GM12878 (cell line): ENCODE data around the gene IFNA17. TPM values are rescaled to one million over a fixed set of nuclear protein-coding genes. Genes with fewer than 3 reads are reported as not detected.
"Not testable (repeated sequence)": the region's sequence is repeated elsewhere in the genome, so short reads cannot be mapped to it uniquely, and the experiment has no call there.

Experiments used
- ATAC-seq: fragments of 200-7000 bp; cut with Tn5 transposase; 3 replicates; pipeline ENCODE4 v1.9.1; 2020; ENCODE audit warnings: mild to moderate bottlenecking, moderate library complexity
- BruUV-seq: library from RNA; stranded (reverse); fragments of 400-500 nt; replicated peaks from 2 replicates; lab custom pipeline; 2021; lab: Mats Ljungman, UMichigan
- CTCF ChIA-PET: fragments of 300-600 bp; sonication (Branson Sonifier 250); formaldehyde crosslinking; extraction: SDS; loops from one replicate; lab custom pipeline; 2021; ENCODE audit warnings: inconsistent platforms; lab: Yijun Ruan, JAX
- POLR2A ChIA-PET: fragments of 350-600 bp; formaldehyde crosslinking; extraction: SDS; loops from one replicate; lab custom pipeline; 2021; ENCODE audit warnings: inconsistent platforms; lab: Charles Lee
- RAD21 ChIA-PET: fragments of 300-600 bp; sonication (Branson Sonifier 250); formaldehyde crosslinking; loops from one replicate; lab custom pipeline; 2023; ENCODE audit warnings: antibody characterized with exemption; ENCODE audit not compliant: unreplicated experiment; lab: Charles Lee
- SMC1A ChIA-PET: fragments of 300-600 bp; sonication (Branson Sonifier 250); formaldehyde crosslinking; loops from one replicate; lab custom pipeline; 2023; ENCODE audit not compliant: unreplicated experiment, uncharacterized antibody; lab: Charles Lee
- DNase-seq: peaks from one replicate; pipeline ENCODE4 v3.0.0-alpha.2; 2011; ENCODE audit warnings: low read depth, low spot score
- FAIRE-seq: peaks from 3 replicates; lab custom pipeline; 2011; peaks lifted over from hg19 to GRCh38; lab: Jason Lieb, UNC
- H2AFZ ChIP-seq: 2 replicates; pipeline ENCODE4 v1.6.0; 2011; ENCODE audit warnings: low read depth, low read length, control low read depth; ENCODE audit not compliant: control insufficient read depth
- H3K27ac ChIP-seq: 2 replicates; pipeline ENCODE4 v1.5.1; 2011; ENCODE audit warnings: control low read depth; ENCODE audit not compliant: control insufficient read depth, insufficient read depth
- H3K27me3 ChIP-seq, 2 experiments: replicated peaks in 1 of 2; 2 replicates each; pipeline versions ENCODE4 v1.6.0 to v1.6.1; 2011; ENCODE audit warnings: low read length in 1 of 2; ENCODE audit not compliant: control insufficient read depth in 2 of 2, insufficient read depth in 2 of 2
- H3K36me3 ChIP-seq, 2 experiments: 2 replicates each; pipeline ENCODE4 v1.5.1; 2011; ENCODE audit warnings: low read length in 1 of 2; ENCODE audit not compliant: control insufficient read depth in 2 of 2, insufficient read depth in 2 of 2
- H3K4me1 ChIP-seq: 2 replicates; pipeline ENCODE4 v1.6.1; 2011; ENCODE audit warnings: mild to moderate bottlenecking, low read length, moderate library complexity, mixed read lengths; ENCODE audit not compliant: control insufficient read depth, insufficient read depth
- H3K4me2 ChIP-seq: 2 replicates; pipeline ENCODE4 v1.6.0; 2011; ENCODE audit warnings: control low read depth; ENCODE audit not compliant: control insufficient read depth, insufficient read depth
- H3K4me3 ChIP-seq: fragments of 200-600 bp; sonication (generic); 2 replicates; pipeline ENCODE4 v1.5.1; 2016
- H3K79me2 ChIP-seq: 2 replicates; pipeline ENCODE4 v1.6.0; 2011; ENCODE audit warnings: low read length; ENCODE audit not compliant: control insufficient read depth, insufficient read depth
- H3K9ac ChIP-seq: 2 replicates; pipeline ENCODE4 v1.8.0; 2011; ENCODE audit warnings: low read length, control low read depth, mixed read lengths; ENCODE audit not compliant: control insufficient read depth, insufficient read depth
- H3K9me3 ChIP-seq: replicated peaks from 3 replicates; pipeline ENCODE4 v1.5.1; 2011; ENCODE audit warnings: mild to moderate bottlenecking, low read length; ENCODE audit not compliant: control insufficient read depth, insufficient read depth
- H4K20me1 ChIP-seq: 2 replicates; pipeline ENCODE4 v1.6.0; 2011; ENCODE audit not compliant: control insufficient read depth, insufficient read depth
- BCL3 ChIP-seq: IDR thresholded peaks from 2 replicates; pipeline ENCODE4 v1.6.1; 2011; ENCODE audit warnings: borderline replicate concordance, low read depth, mild to moderate bottlenecking, moderate library complexity, low read length; ENCODE audit not compliant: insufficient read depth, poor library complexity, severe bottlenecking
- EZH2 ChIP-seq: IDR thresholded peaks from 2 replicates; pipeline ENCODE4 v1.6.1; 2012; ENCODE audit warnings: low read depth, mild to moderate bottlenecking, control low read depth, inconsistent platforms, low read length, borderline replicate concordance; ENCODE audit not compliant: control insufficient read depth
- NBN ChIP-seq: fragments of 450-650 bp; IDR thresholded peaks from 2 replicates; pipeline ENCODE4 v1.6.1; 2016
- RBBP5 ChIP-seq: fragments of 200-600 bp; sonication (generic); conservative IDR thresholded peaks from 2 replicates; pipeline ENCODE4 v1.6.1; 2016
- SIN3A ChIP-seq: IDR thresholded peaks from 2 replicates; pipeline ENCODE4 v1.6.1; 2012; ENCODE audit warnings: low read depth, low read length, improper control_type of control experiment
- WGBS: methylation state at CpG from one replicate; pipeline ENCODE4 v1.1.6; 2016; ENCODE audit warnings: low lambda C conversion rate; ENCODE audit not compliant: insufficient replicate concordance, insufficient coverage; ENCODE audit errors: missing lambda C conversion rate; 5-methylcytosine and 5-hydroxymethylcytosine counted together
- in situ Hi-C: fragments of 300-500 bp; cut with MboI; formaldehyde crosslinking; loops from 9 replicates; pipeline ENCODE4 v1.14.3; 2018; ENCODE audit warnings: mixed read lengths
- intact Hi-C: fragments of 100-400 bp; cut with micrococcal nuclease; formaldehyde crosslinking; loops from one replicate; pipeline ENCODE4 v1.14.2; 2022; ENCODE audit not compliant: unreplicated experiment
- polyA plus RNA-seq, 11 experiments: library from polyadenylated mRNA; depleted of rRNA in 4 of 11; unstranded in 6 of 11; stranded (reverse) in 5 of 11; fragments of >200 nt; fragmentation: Nextera tagmentation in 4 of 11; fragmentation: Illumina TruSeq in 1 of 11; extraction: Ambion mirVana in 4 of 11; extraction: Trizol in 1 of 11; gene quantifications; 1 replicate in 1 of 11; 2 replicates in 10 of 11; pipeline versions ENCODE4 v1.2.1 to v1.2.3, GENCODE V29; 2011 to 2016; ENCODE audit warnings: inconsistent platforms in 2 of 11, missing spikeins in 2 of 11, low read depth in 1 of 11
- total RNA-seq, 4 experiments: library from RNA; depleted of rRNA in 3 of 4; stranded (reverse); fragments of >200 nt in 3 of 4; fragmentation: Illumina TruSeq in 1 of 4; extraction: Trizol in 1 of 4; gene quantifications; 2 replicates each; pipeline versions ENCODE4 v1.2.1 to v1.2.3, GENCODE V29; 2013 to 2021
- TF ChIP-seq, protein P1 (sequence below): fragments of 450-650 bp; formaldehyde crosslinking; IDR thresholded peaks from 2 replicates; pipeline ENCODE4 v1.4.0; 2022; ENCODE audit warnings: mild to moderate bottlenecking, moderate library complexity
- TF ChIP-seq, protein P2 (sequence below): IDR thresholded peaks from 2 replicates; pipeline ENCODE4 v1.6.1; 2012; ENCODE audit warnings: low read depth, low read length, improper control_type of control experiment

The IFNA17 gene
- total and polyA plus RNA-seq, 10 of the 15 experiments (the other 5 are each of a cell fraction or from before 2014, with no cell fraction given), result not detected

GRCh38 chr9:21234153-21234687 lies 6.2 kb upstream of the IFNA17 start (continued):
- TF ChIP-seq BCL3 (no peak), SIN3A (no peak)

DNA sequence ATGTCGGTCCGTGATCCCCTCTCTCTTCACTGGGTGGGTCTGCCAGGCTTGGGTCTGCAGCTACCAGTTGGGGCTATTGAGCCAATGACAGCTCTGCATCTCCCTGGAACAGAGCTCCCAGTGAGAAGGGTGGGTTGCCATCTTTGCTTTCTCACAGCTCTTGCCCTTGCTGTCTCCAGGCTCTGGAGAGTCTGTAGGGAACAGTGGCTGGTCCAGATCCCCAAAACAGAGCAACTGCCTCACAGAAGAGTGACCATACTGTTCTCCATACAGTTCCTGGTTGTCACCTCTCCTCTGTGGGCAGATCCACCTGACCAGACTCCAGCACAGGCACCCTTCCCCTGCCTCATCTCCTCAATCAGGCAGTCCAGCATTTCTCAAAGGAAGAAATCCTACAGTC lies 5.2 kb upstream of the IFNA17 start:
- Histone ChIP-seq H3K9me3 (no peaks in the 10 kb centered on the region), H3K27ac (no peak overlapping the region), H2AFZ (no peak overlapping the region), H3K79me2 (no peaks in the 10 kb centered on the region), H3K4me3 (no peak overlapping the region), H3K4me1 (no peaks in the 10 kb centered on the region), H3K9ac (no peak overlapping the region), H3K36me3 (no peaks in the 10 kb centered on the region), H3K4me2 (no peak overlapping the region), H3K27me3 (no peaks in the 10 kb centered on the region), H4K20me1 (no peaks in the 10 kb centered on the region)
- WGBS, result 57% methylated on average over 2 of the region's 2 CpGs
- POLR2A ChIA-PET, result no interaction called here
- TF ChIP-seq NBN, result no peak
- TF ChIP-seq, protein P1, sequence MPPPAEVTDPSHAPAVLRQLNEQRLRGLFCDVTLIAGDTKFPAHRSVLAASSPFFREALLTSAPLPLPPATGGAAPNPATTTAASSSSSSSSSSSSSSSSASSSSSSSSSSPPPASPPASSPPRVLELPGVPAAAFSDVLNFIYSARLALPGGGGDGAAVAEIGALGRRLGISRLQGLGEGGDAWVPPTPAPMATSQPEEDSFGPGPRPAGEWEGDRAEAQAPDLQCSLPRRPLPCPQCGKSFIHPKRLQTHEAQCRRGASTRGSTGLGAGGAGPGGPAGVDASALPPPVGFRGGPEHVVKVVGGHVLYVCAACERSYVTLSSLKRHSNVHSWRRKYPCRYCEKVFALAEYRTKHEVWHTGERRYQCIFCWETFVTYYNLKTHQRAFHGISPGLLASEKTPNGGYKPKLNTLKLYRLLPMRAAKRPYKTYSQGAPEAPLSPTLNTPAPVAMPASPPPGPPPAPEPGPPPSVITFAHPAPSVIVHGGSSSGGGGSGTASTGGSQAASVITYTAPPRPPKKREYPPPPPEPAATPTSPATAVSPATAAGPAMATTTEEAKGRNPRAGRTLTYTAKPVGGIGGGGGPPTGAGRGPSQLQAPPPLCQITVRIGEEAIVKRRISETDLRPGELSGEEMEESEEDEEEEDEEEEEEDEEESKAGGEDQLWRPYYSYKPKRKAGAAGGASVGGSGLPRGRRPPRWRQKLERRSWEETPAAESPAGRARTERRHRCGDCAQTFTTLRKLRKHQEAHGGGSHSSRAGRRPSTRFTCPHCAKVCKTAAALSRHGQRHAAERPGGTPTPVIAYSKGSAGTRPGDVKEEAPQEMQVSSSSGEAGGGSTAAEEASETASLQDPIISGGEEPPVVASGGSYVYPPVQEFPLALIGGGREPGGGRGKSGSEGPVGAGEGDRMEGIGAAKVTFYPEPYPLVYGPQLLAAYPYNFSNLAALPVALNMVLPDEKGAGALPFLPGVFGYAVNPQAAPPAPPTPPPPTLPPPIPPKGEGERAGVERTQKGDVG (CRISPR knock-in tag), result no peak
- TF ChIP-seq EZH2, result no peak
- TF ChIP-seq, protein P2, sequence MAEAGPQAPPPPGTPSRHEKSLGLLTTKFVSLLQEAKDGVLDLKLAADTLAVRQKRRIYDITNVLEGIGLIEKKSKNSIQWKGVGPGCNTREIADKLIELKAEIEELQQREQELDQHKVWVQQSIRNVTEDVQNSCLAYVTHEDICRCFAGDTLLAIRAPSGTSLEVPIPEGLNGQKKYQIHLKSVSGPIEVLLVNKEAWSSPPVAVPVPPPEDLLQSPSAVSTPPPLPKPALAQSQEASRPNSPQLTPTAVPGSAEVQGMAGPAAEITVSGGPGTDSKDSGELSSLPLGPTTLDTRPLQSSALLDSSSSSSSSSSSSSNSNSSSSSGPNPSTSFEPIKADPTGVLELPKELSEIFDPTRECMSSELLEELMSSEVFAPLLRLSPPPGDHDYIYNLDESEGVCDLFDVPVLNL, result no peak
- no peak for TF ChIP-seq RBBP5
- FAIRE-seq, result no peak
- RAD21 ChIA-PET, result interaction anchor here (1.6 kb wide), 1 partner anchor 19 kb away, joined by 4 read pairs; no protein-coding TSS in a partner anchor
- ATAC-seq, result no peak
- in situ Hi-C loops (loop anchor here (10.0 kb wide), 1 partner anchor 562 kb away; no protein-coding TSS in a partner anchor), intact Hi-C loops (loop anchor here (10.0 kb wide), 1 partner anchor 472 kb away; no protein-coding TSS in a partner anchor)
- no peak for DNase-seq
- SMC1A ChIA-PET, result no interaction called here
- no TSS peak for BruUV-seq
- CTCF ChIA-PET, result interaction anchor here (1.1 to 4.4 kb wide), 3 partner anchors 15 to 50 kb away, joined by 3 to 16 read pairs (median 4); no protein-coding TSS in a partner anchor

GRCh38 chr9:21217211-21217610 lies 10.8 kb downstream of the IFNA17 start, which contains the start of gene IFNA16:
Gene IFNA16, minus strand, starts transcription at chr9:21217311. Its CDS starts 6 bp downstream, at chr9:21217305.
- DNase-seq, in situ Hi-C loops, H3K4me1 ChIP-seq, H3K27me3 ChIP-seq, FAIRE-seq, BruUV-seq, intact Hi-C loops, H3K9me3 ChIP-seq, H3K79me2 ChIP-seq, H3K4me2 ChIP-seq, ATAC-seq, H2AFZ ChIP-seq, H4K20me1 ChIP-seq, H3K36me3 ChIP-seq, H3K9ac ChIP-seq, H3K4me3 ChIP-seq, POLR2A ChIA-PET, RAD21 ChIA-PET, H3K27ac ChIP-seq: not testable (repeated sequence)
- SMC1A ChIA-PET, result interaction anchor here (1.0 kb wide), 1 partner anchor 18 kb away, joined by 5 read pairs; no protein-coding TSS in a partner anchor
- WGBS, result 0% methylated on average over 1 of the region's 1 CpG
- CTCF ChIA-PET, result interaction anchor here (1.0 to 1.5 kb wide), 4 partner anchors 19 to 179 kb away, joined by 3 to 4 read pairs (median 4); no protein-coding TSS in a partner anchor
